ENCODE measurements around the gene RERE.

Gene RERE

DNA sequence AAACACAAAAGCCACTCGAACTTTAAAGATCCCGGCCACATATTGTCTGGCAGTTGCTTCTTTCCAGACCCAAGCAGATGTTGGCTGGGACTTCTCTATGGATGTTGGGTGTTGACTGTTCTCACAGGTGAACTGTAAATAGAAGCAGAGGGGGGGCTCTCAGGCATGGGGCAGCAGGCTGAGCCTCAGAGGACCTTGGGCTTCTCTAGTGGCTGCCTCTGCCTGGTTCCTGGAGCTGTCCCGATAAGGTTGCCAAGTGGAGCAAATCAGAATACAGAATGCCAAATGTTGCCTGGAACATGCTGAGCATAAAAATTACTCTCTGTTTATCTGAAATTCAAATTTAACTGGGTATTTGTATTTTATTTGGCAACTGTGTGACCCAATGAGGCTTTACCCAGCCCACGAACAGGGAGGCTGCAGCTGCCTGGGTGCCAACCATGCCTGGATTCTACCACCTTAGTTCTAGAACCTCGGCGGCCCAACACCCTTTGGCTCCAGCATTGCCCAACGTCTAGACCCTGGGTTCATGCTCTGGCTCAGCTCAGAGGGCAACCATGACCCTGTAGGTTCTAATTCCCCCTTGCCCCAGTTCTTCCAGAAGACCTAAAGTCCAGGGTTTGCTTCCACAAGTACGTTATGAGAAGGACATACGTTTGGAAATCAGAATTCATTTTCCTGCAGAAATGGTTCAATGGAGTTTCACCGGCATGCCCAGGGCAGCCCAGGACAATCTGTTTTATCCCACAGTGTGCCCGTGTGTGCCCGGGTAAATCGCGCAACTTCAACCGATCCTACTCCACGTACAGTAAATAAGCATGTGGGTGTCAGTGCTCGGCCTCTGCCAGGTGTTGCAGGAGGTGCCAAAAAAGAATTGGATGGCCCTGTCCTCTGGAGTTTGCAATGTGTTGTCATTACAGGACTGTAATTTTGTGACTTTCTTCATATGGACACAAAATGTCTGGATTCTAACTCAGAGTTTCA, 504.9 kb downstream of the RERE start:
- DNase-seq: no peak

DNA sequence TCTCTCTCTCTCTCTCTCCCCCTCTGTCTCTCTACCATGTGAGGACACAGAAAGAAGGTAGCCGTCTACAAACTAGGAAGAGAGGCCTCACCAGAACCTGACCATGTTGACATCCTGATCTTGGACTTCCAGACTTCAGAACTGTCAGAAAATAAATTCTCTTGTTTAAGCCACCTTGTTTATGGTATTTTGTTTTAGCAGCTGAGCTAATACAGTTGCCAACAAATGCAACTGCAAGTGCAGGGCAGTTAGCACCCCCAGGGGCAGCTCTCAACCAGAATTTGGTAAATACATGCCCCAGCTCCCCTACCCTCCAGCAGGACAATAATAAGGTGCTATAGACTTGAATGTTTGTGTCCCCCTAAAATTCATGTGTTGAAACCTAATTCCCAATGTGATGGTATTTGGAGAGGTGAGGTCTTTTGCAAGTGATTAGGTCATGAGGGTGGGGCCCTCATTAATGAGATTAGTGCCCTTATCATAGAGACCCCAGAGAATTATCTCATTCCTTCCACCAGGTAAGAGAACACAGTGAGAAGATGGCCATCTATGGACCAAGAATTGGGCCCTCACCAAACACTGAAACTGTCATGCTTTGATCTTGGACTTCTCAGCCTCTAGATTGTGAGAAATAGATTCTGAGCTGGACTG, 506.2 kb downstream of the RERE start:
- DNase-seq: no peak

DNA sequence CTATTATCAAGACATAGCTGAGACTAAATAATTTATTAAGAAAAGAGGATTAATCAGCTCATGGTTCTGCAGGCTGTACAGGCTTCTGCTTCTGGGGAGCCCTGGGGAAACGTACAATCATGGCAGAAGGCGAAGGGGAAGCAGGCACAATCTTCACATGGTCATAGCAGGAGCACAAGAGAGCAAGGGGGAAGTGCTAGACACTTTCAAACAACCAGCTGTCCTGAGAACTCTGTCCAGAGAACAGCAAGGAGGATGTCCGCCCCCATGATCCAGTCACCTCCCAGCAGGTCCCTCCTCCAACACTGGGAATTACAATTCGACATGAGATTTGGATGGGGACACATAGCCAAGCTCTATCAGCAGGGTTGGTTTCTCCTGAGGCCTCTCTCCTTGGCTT, 509.8 kb downstream of the RERE start:
- DNase-seq: no peak

DNA sequence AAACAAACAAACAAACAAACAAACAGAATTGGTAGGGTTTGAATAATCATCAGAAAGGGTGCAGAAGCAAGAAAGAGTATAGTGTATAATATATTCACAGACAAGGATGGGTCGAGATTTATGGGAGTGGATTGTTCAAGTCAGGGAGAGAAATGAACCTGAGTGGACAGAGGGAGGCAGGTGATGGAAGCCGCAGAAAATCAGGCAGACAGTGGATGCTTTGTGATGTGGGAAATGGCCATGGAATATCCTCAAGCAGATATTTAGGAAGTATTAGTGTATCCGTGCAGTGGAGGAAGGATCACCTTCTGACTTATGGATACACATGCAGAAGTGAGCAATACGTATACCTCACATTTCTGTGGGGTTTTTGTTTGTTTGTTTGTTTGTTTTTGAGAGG, 513.6 kb downstream of the RERE start:
- DNase-seq: no peak

DNA sequence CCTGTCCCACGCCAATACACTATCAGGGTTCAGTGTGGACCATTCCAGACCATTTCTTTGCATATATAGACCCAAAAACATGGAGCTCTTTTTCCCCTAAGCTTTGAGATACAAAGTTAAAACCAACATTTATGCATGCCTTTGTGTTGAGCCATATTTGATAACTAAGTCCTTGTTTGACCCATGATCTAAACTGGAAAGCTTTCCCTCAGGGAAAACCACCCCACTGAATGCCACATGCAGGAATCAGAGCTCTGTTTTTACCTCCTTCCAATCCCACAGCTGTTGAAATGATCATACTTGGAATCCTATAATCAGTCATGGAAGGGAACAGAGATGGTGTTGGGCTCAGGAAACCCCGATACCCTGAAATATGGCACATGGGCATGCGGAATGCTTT, 514.3 kb downstream of the RERE start:
- no peak for DNase-seq
